K562 (cell line): Measurements from ENCODE around the gene RPF1.

Source experiments
- BRD4 ChIP-seq: fragments of 200-600 bp; sonication (generic); IDR thresholded peaks from 2 replicates; pipeline ENCODE4 v1.6.1; 2017; ENCODE audit warnings: inconsistent platforms
- CTCF ChIP-seq, 3 experiments: IDR thresholded peaks in 2 of 3; conservative IDR thresholded peaks in 1 of 3; 2 replicates each; pipeline ENCODE4 v1.5.1; 2011 to 2012; ENCODE audit warnings: low read length in 3 of 3, mild to moderate bottlenecking in 3 of 3, control low read depth in 2 of 3, improper control_type of control experiment in 1 of 3, inconsistent platforms in 1 of 3, low read depth in 1 of 3, mixed read lengths in 1 of 3, moderate library complexity in 1 of 3; ENCODE audit not compliant: insufficient read depth in 2 of 3
- ETV5 ChIP-seq: sonication (generic); formaldehyde crosslinking; IDR thresholded peaks from 2 replicates; pipeline ENCODE4 v1.4.0; 2020; ENCODE audit warnings: low read depth, mild to moderate bottlenecking, missing genetic modification reagents
- GATAD2A ChIP-seq: fragments of 450-650 bp; IDR thresholded peaks from 2 replicates; pipeline ENCODE4 v1.6.1; 2017
- MAX ChIP-seq: sonication (generic); formaldehyde crosslinking; IDR thresholded peaks from 2 replicates; pipeline ENCODE4 v1.9.0; 2022; ENCODE audit warnings: mild to moderate bottlenecking, missing genetic modification reagents
- PHB2 ChIP-seq: fragments of 450-650 bp; IDR thresholded peaks from 2 replicates; pipeline ENCODE4 v1.6.1; 2017; ENCODE audit warnings: low read depth
- POLR2A ChIP-seq: fragments of 450-650 bp; conservative IDR thresholded peaks from 2 replicates; pipeline ENCODE4 v1.6.1; 2016
- POU5F1 ChIP-seq: fragments of 150-350 bp; IDR thresholded peaks from 2 replicates; pipeline ENCODE4 v1.6.1; 2014; ENCODE audit warnings: borderline replicate concordance, low read length, low read depth, mild to moderate bottlenecking; ENCODE audit not compliant: partially characterized antibody
- PREB ChIP-seq: sonication (generic); formaldehyde crosslinking; IDR thresholded peaks from 2 replicates; pipeline ENCODE4 v1.8.1; 2023; ENCODE audit warnings: mild to moderate bottlenecking, missing genetic modification reagents
- TSHZ1 ChIP-seq: fragments of 250-450 bp; sonication (Bioruptor Pico); IDR thresholded peaks from 2 replicates; pipeline ENCODE4 v1.4.0; 2020; ENCODE audit warnings: mild to moderate bottlenecking, moderate library complexity
- USF2 ChIP-seq: sonication (generic); formaldehyde crosslinking; IDR thresholded peaks from 2 replicates; pipeline ENCODE4 v1.5.0; 2020; ENCODE audit warnings: missing genetic modification reagents
- ZNF217 ChIP-seq: sonication (generic); formaldehyde crosslinking; IDR thresholded peaks from 2 replicates; pipeline ENCODE4 v1.8.0; 2022; ENCODE audit warnings: mild to moderate bottlenecking, missing genetic modification reagents

- TF ChIP-seq POU5F1, result no peak
- no peak for TF ChIP-seq TSHZ1
- TF ChIP-seq MAX (CRISPR knock-in tag), result no peak
- TF ChIP-seq PREB (CRISPR knock-in tag), result no peak
- TF ChIP-seq POLR2A, result no peak
- no peak for TF ChIP-seq USF2 (CRISPR knock-in tag)
- TF ChIP-seq ETV5, result no peak
- no peak for TF ChIP-seq ZNF217 (CRISPR knock-in tag)
- no peak for TF ChIP-seq BRD4
- TF ChIP-seq PHB2, result no peak
- no peak for TF ChIP-seq GATAD2A
- no peak for TF ChIP-seq CTCF (IDR thresholded peaks at IDR 0.05 in 2 of 3, conservative IDR thresholded peaks at IDR 0.05 in 1 of 3; ENCODE audit: insufficient read depth in 2 of 3, low read depth in 1 of 3, low read length in 3 of 3)
These were observed 44.8 kb upstream of the RPF1 start for GRCh38 chr1:84434081-84434769.
